GM19238 (cell line): ENCODE results near the gene HDLBP.
"Not testable (repeated sequence)": the region's sequence is repeated elsewhere in the genome, so short reads cannot be mapped to it uniquely, and the experiment has no call there.

Source experiments
- DNase-seq: peaks from one replicate; pipeline ENCODE4 v3.0.0; 2011; ENCODE audit warnings: low spot score; ENCODE audit not compliant: insufficient read length

Gene HDLBP

GRCh38 chr2:241339839-241340630 is 24.6 kb upstream of the HDLBP start:
- no peak for DNase-seq

GRCh38 chr2:241334813-241335212 is 19.3 kb upstream of the HDLBP start:
- no peak for DNase-seq

GRCh38 chr2:241330616-241330981 is 15.1 kb upstream of the HDLBP start:
- no peak for DNase-seq

GRCh38 chr2:241329669-241330615 is 14.5 kb upstream of the HDLBP start:
- no peak for DNase-seq

- DNase-seq = no peak
Observed at GRCh38 chr2:241325257-241325656, 9.8 kb upstream of the HDLBP start.

GRCh38 chr2:241324775-241325174 is 9.3 kb upstream of the HDLBP start:
- no peak for DNase-seq

GRCh38 chr2:241323778-241324177 is 8.3 kb upstream of the HDLBP start:
- no peak for DNase-seq

- no peak for DNase-seq
Observed at GRCh38 chr2:241321886-241322285, 6.4 kb upstream of the HDLBP start.

GRCh38 chr2:241321033-241321432 is 5.6 kb upstream of the HDLBP start:
- DNase-seq = no peak

GRCh38 chr2:241320394-241320793 is 4.9 kb upstream of the HDLBP start:
- DNase-seq = no peak

GRCh38 chr2:241318830-241319229 is 3.4 kb upstream of the HDLBP start:
- not testable (repeated sequence) for DNase-seq

- no peak for DNase-seq
Observed at GRCh38 chr2:241317391-241317790, 1.9 kb upstream of the HDLBP start.

GRCh38 chr2:241316825-241317224 is 1.4 kb upstream of the HDLBP start:
- DNase-seq = no peak

GRCh38 chr2:241315879-241316631 is 583 bp upstream of the HDLBP start, which contains the start of gene SEPTIN2:
Gene SEPTIN2 (plus strand): TSS chr2:241315925. CDS start chr2:241324233, 8,308 bp downstream.
- DNase-seq = peak; percentile 55

GRCh38 chr2:241314226-241315092 is 1.0 kb downstream of the HDLBP start:
- no peak for DNase-seq

GRCh38 chr2:241313543-241314095 is 1.9 kb downstream of the HDLBP start:
- DNase-seq = no peak

GRCh38 chr2:241312082-241312481 is 3.4 kb downstream of the HDLBP start:
- DNase-seq = no peak

GRCh38 chr2:241310917-241311566 is 4.4 kb downstream of the HDLBP start:
- DNase-seq = no peak

- DNase-seq = peak; percentile 35
Observed at GRCh38 chr2:241309684-241310117, 5.8 kb downstream of the HDLBP start.
